ENCODE results near the gene NGEF. TPM values are rescaled to one million over a fixed set of nuclear protein-coding genes. Genes with fewer than 3 reads are reported as not detected.

The NGEF gene
- total and polyA plus RNA-seq, 9 of the 15 experiments (the other 6 are each of a cell fraction or from before 2014, with no cell fraction given), result 0.07 to 0.17 (median 0.09) TPM; not detected in 6

DNA sequence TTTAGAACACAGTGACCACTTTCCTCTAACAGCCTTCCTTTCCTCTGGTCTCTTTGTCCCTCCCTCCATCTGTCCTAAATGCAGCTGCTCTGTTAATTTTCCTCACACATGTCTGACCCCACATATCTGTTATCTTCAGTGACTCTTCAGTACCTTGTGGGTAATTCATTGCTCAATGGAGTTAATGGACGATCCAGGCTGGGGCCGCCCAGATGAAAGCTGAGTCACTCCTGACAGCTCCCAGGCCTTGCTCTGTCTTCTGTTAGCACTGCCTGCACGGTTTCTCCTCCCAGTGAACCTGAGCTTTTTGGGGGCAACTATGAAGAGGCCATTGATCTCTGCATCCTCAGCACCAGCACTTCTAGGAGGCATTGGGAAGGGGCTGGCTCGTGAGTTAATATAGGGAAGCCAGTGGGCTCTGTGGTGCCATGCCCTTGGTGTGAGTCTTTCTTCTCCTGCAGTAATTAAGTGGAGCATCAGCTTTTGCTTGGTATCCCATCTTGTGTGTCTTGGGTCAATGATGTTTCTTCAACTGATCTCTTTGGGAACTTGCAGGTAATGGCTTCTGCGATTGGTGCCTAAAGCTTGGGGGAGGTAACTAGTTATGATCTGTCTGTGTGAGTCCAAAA, 75.7 kb downstream of the NGEF start (continued):
- TF ChIP-seq REST (IDR thresholded peaks at IDR 0.05; ENCODE audit: borderline replicate concordance) (peak; percentile 41), REST (CRISPR knock-in tag; IDR thresholded peaks at IDR 0.05; ENCODE audit: low read depth) (no peak), TEAD4 (IDR thresholded peaks at IDR 0.05; ENCODE audit: low read length) (peak; percentile 76), TEAD4 (CRISPR knock-in tag; IDR thresholded peaks at IDR 0.05; ENCODE audit: borderline replicate concordance) (no peak)

All from K562 (cell line).